Heart left ventricle (tissue), 13 donors: ENCODE results near the gene ANKEF1.
A peak's percentile ranks its signal among the peaks of the same experiment; 100 is the strongest.

Experiments used
- POLR2A ChIP-seq, 2 donors: fragments of 450-650 bp; IDR thresholded peaks; one replicate each; pipeline ENCODE4 v1.6.1; 2017; ENCODE audit warnings: antibody characterized with exemption in 2 of 2, mild to moderate bottlenecking in 2 of 2, moderate library complexity in 2 of 2
- TF ChIP-seq, protein P1 (sequence below), 12 donors: fragments of 200-600 bp; sonication (generic) in 4 of 12; IDR thresholded peaks; one replicate each; pipeline versions ENCODE4 v1.5.0 to v1.8.0; 2018 to 2022; ENCODE audit warnings: antibody characterized with exemption in 12 of 12, mild to moderate bottlenecking in 5 of 12
- donor health status: ischemic (EF 13 %, LVEDD 7.1; RV severe dilation, severe dysfunction).
- donor health status: DM: no; HTN: yes; CAD: no.
- donor health status: DM: no; HTN: no; CAD: no.
- donor health status: ischemic (EF 25% LVEDD 6.9; RV normal size, moderate dysfunction).
- donor health status: ischemic (EF 25% LVEDD 5.7; RV mildly dilated, moderate dysfunction).
- donor health status: ischemic (EF 35%, LVEDD 5.7; RV mildly dilated, moderate dysfunction).
- donor health status: nonischemic (EF 11% LVEDD 7.7; RV severe dilation, severe dysfunction).
- donor health status: DM: yes; HTN: yes; CAD: no.
- donor health status: PGD.
- donor health status: ischemic (EF 29% LVEDD 5.4; RV normal size, mild dysfunction).
- donor health status: nonischemic (EF 23%, LVEDD 6.1; RV moderate dilation, normal function).

DNA sequence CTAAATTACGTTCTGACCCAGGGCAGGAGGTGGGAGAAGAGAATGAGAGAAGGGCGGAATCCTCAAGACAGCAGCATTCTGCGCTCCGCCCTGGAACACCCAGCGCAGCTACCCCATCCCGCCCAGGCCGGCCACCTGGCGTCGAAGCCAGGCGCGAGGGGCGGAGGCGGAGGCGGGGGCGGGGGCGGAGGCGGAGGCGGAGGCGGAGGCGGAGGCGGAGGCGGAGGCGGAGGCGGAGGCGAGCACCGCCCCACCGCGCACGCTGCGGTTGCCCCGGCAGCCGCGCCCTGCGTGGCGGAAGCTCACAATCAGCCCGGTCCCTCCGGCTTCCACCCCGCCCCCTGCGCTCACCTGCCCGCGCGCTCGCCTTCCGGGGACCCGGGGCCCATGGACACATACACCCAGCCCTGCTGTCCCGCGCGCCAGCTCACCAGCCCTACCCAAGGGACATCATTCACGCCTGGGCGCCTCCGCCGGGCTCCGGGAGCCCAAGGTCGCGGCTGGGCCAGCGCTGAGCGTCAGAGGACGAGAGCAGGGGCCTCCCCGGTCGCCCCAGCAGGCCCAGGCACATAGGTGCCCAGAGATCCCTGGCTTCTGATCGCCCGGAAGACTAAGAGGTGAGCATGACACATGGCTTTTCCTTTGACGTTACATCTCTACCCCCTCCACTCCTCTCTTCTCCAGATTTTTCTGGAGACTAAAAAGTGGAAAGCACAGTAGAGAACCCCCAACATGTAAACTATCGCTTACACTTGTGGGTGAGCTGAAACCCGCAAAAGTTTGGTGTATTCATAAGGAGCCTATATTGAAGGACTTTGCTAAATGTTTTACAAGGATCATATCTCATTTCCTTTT is at the start of gene ANKEF1:
- TF ChIP-seq, protein P1, sequence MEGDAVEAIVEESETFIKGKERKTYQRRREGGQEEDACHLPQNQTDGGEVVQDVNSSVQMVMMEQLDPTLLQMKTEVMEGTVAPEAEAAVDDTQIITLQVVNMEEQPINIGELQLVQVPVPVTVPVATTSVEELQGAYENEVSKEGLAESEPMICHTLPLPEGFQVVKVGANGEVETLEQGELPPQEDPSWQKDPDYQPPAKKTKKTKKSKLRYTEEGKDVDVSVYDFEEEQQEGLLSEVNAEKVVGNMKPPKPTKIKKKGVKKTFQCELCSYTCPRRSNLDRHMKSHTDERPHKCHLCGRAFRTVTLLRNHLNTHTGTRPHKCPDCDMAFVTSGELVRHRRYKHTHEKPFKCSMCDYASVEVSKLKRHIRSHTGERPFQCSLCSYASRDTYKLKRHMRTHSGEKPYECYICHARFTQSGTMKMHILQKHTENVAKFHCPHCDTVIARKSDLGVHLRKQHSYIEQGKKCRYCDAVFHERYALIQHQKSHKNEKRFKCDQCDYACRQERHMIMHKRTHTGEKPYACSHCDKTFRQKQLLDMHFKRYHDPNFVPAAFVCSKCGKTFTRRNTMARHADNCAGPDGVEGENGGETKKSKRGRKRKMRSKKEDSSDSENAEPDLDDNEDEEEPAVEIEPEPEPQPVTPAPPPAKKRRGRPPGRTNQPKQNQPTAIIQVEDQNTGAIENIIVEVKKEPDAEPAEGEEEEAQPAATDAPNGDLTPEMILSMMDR (IDR thresholded peaks at IDR 0.05), result peak in 1 of 12 donors; percentile 19
- TF ChIP-seq POLR2A (IDR thresholded peaks at IDR 0.05), result no peak
